Measurements from ENCODE around the gene GABRR3.
"Not testable (repeated sequence)": the region's sequence is repeated elsewhere in the genome, so short reads cannot be mapped to it uniquely, and the experiment has no call there.

GABRR3 gene

GRCh38 chr3:98021830-98022560, 13.1 kb downstream of the GABRR3 start:
- DNase-seq (ENCODE audit: low read depth, low spot score) = no peak

GRCh38 chr3:98020412-98020811, 14.7 kb downstream of the GABRR3 start:
- no peak for DNase-seq (ENCODE audit: low read depth, low spot score)

GRCh38 chr3:98018301-98018700, 16.8 kb downstream of the GABRR3 start:
- no peak for DNase-seq (ENCODE audit: low read depth, low spot score)

GRCh38 chr3:98014268-98014585, 20.9 kb downstream of the GABRR3 start:
- DNase-seq (ENCODE audit: low read depth, low spot score) = no peak

GRCh38 chr3:98013411-98014267, 21.5 kb downstream of the GABRR3 start:
- DNase-seq (ENCODE audit: low read depth, low spot score) = no peak

- no peak for DNase-seq (ENCODE audit: low read depth, low spot score)
These were observed 22.1 kb downstream of the GABRR3 start for GRCh38 chr3:98012979-98013378.

GRCh38 chr3:98010883-98011449, 24.1 kb downstream of the GABRR3 start:
- DNase-seq (ENCODE audit: low read depth, low spot score) = not testable (repeated sequence)

GRCh38 chr3:98010194-98010882, 24.8 kb downstream of the GABRR3 start:
- DNase-seq (ENCODE audit: low read depth, low spot score) = no peak

GRCh38 chr3:98008855-98009254, 26.3 kb downstream of the GABRR3 start:
- DNase-seq (ENCODE audit: low read depth, low spot score) = no peak

- no peak for DNase-seq (ENCODE audit: low read depth, low spot score)
These were observed 29.7 kb downstream of the GABRR3 start for GRCh38 chr3:98005438-98005837.

- no peak for DNase-seq (ENCODE audit: low read depth, low spot score)
These were observed 30.4 kb downstream of the GABRR3 start for GRCh38 chr3:98004721-98005120.

GRCh38 chr3:98003306-98003969, 31.7 kb downstream of the GABRR3 start:
- no peak for DNase-seq (ENCODE audit: low read depth, low spot score)

GRCh38 chr3:98002717-98003116, 32.4 kb downstream of the GABRR3 start:
- DNase-seq (ENCODE audit: low read depth, low spot score) = no peak

GRCh38 chr3:97999994-98000393, 35.1 kb downstream of the GABRR3 start:
- DNase-seq (ENCODE audit: low read depth, low spot score) = no peak

GRCh38 chr3:97999103-97999502, 36.0 kb downstream of the GABRR3 start:
- no peak for DNase-seq (ENCODE audit: low read depth, low spot score)

- DNase-seq (ENCODE audit: low read depth, low spot score) = no peak
These were observed 38.1 kb downstream of the GABRR3 start for GRCh38 chr3:97996988-97997387.

GRCh38 chr3:97994328-97994945, 40.7 kb downstream of the GABRR3 start:
- no peak for DNase-seq (ENCODE audit: low read depth, low spot score)

- no peak for DNase-seq (ENCODE audit: low read depth, low spot score)
These were observed 41.6 kb downstream of the GABRR3 start for GRCh38 chr3:97993526-97993925.

GRCh38 chr3:97992547-97993173, 42.5 kb downstream of the GABRR3 start:
- DNase-seq (ENCODE audit: low read depth, low spot score) = no peak

- DNase-seq (ENCODE audit: low read depth, low spot score) = no peak
These were observed 43.8 kb downstream of the GABRR3 start for GRCh38 chr3:97991293-97991682.
